ACHN (cell line): ENCODE measurements around the gene TIE1.
"Not testable (repeated sequence)": the region's sequence is repeated elsewhere in the genome, so short reads cannot be mapped to it uniquely, and the experiment has no call there.

ENCODE experiments used
- DNase-seq: peaks from one replicate; pipeline ENCODE4 v3.0.0-alpha.2; 2015
- in situ Hi-C: cut with HindIII; loops from 2 replicates; pipeline ENCODE4 v1.10.0; 2017; ENCODE audit warnings: low sequenced_read_pairs, low pct_ligation_motif_present, low pct_unique_long_range_greater_than_20kb

Gene TIE1

DNA sequence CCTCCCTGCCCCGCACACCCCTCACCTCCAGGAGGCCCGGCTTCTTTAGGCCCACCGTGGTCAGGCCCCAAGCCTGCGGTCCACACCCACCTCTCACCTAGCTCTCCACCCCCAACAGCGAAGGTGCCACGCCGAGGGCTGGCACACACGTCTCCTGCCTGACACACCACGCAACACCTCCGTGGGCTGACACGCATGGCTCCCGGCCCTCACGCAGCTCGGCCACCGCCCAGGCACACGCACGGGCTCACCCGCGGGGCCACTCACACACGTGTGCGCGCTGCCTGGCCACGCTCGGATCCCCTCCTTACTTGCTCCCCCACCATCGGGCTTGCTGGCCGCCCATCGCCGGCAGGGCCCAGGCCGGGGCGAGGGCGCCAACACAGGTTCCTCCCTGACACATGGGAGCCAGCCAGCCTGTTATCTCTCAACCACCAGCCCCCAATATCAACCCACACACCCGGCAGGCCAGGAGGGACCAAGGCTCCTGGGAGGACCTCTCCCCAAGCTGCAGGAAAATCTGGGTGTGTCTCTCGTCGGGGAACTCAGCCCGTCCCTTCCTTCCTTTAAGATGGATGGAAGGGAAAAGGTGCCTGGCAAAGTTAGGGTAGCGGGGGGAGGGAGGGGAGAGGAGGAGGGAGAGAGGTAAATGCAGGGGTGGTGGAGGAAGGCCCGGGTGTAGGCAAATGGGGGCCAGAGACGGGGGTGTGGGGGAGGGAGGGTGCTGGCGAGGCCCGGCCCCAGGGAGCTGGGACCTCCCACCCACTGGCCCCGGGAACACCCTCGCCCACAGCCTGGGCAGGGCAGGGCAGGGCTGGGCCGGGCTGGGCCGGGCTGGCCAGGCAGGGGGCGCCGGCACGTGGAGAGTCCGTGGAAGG is 66.5 kb downstream of the TIE1 start:
- DNase-seq, result peak; percentile 52
- in situ Hi-C loops, result no loop called here

DNA sequence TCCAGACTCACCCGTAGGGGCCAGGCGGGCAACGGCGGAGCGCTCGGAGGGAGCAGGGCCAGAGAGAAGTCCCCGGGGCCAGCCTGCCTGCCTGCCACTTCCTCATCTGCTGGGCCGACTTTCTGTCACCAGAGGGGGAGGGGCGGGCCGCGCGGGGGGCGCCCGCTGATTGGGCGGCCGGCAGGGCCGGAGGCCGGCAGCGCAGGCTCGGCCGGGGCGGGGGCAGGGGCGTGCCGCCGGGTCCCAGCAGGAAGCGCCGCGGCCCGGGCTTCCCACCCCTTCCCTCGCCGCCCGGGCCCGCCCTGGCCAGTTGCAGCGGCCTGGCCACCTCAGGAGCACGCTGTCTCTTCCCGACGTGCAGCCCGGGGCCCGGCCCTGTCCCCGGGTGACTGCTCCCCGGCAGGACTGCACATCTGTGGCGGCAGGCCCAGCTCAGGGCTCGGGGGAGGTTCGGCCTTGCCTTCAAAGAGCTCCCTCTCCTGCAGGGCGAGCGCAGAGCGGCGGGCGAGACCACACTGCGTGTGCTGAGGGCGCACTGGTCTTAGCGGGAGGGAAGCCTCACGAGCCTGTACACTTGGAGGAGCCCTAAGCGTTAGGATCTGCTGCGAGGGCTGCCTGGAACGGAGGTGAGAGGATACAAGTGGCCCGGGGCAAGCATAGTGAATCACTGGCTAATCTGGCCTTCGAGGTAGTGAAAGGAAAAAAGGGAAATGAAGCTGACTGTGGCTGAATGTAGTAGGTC is 67.3 kb downstream of the TIE1 start, which contains the start of gene ELOVL1:
ELOVL1 (minus strand) TSS at position 108 of the 742 bp plus-strand sequence. CDS start 2,402 bp downstream, outside the sequence.
- in situ Hi-C loops, result no loop called here
- peak; percentile 85 for DNase-seq

GRCh38 chr1:43368646-43369020 is 67.9 kb downstream of the TIE1 start:
- in situ Hi-C loops, result no loop called here

DNA sequence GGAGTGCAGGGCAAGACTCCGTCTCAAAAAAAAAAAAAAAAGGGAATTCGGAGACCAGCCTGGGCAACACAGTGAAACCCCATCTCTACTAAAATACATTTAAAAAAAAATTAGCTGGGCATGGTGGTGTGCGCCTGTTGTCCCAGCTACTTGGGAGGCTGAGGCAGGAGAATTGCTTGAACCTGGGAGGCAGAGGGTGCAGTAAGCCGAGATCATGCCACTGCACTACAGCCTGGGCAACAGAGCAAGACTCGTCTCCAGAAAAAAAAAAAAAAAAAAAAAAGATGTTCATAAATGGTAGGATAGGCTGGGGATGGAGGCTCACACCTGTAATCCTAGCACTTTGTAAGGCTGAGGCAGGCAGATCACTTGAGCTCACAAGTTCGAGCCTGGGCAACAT is 69.0 kb downstream of the TIE1 start:
- DNase-seq, in situ Hi-C loops: not testable (repeated sequence)

More at GRCh38 chr1:43368646-43369020, 67.9 kb downstream of the TIE1 start:
- no peak for DNase-seq

- no peak for DNase-seq
- in situ Hi-C loops, result no loop called here
These were observed 69.8 kb downstream of the TIE1 start for GRCh38 chr1:43370564-43370963.

DNA sequence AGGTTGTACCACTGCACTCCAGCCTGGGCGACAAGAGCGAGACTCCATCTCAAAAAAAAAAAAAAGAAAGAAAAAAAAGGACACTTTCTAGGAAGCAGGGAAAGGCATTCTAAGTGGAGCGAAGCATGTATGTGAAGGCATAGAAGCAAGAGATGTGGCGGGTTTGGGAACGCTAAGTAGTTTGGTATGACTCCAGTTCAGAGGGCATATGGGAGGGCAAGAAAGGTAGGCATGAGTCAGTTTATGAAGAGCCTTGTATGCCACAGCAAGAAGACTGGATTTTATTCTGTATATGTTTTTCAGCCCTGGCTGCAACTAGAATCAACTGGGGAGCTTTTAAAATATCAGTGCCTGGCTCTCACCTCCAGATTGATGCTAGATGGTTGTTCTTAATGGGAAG is 71.4 kb downstream of the TIE1 start:
- DNase-seq, result no peak
- in situ Hi-C loops, result no loop called here
